ENCODE measurements around the gene TBC1D9B. TPM values are rescaled to one million over a fixed set of nuclear protein-coding genes. Genes with fewer than 3 reads are reported as not detected.

The TBC1D9B gene
- total RNA-seq, 4 donors from 2014 or later = 97.5 to 177 (median 116) TPM

DNA sequence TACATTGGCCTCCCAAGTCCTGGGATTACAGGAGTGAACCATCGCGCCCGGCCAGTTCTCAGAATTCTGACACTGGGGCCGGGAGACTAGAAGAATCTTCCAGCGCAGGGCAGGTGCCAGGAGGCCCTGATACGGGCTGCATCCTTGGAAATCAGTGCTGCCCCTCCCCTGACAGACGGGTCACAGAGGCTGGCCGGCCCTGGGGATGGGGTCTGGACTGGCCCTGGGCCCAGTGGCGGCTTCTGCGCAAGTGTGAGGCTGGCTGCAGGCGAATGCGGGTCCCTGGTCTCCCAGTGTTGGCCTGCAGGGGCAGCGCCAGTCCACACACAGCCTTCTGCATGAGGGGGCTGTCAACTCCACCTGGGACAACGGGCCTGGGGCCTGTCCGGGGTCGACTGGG lies 831 bp upstream of the TBC1D9B start:
- WGBS = 83% methylated on average over 7 of the region's 16 CpGs
- no peak for DNase-seq (ENCODE audit: low spot score in 2 of 2)
- H3K4me1 ChIP-seq = peaks cover 42% of the 10 kb centered on the region
- H3K9me3 ChIP-seq = no peaks in the 10 kb centered on the region
- H3K4me3 ChIP-seq = peak overlapping the region; percentile 63
- H3K27me3 ChIP-seq = no peaks in the 10 kb centered on the region
- peaks cover 11% of the 10 kb centered on the region for H3K36me3 ChIP-seq
- H3K27ac ChIP-seq = peak overlapping the region; percentile 81
- TF ChIP-seq, protein P1, sequence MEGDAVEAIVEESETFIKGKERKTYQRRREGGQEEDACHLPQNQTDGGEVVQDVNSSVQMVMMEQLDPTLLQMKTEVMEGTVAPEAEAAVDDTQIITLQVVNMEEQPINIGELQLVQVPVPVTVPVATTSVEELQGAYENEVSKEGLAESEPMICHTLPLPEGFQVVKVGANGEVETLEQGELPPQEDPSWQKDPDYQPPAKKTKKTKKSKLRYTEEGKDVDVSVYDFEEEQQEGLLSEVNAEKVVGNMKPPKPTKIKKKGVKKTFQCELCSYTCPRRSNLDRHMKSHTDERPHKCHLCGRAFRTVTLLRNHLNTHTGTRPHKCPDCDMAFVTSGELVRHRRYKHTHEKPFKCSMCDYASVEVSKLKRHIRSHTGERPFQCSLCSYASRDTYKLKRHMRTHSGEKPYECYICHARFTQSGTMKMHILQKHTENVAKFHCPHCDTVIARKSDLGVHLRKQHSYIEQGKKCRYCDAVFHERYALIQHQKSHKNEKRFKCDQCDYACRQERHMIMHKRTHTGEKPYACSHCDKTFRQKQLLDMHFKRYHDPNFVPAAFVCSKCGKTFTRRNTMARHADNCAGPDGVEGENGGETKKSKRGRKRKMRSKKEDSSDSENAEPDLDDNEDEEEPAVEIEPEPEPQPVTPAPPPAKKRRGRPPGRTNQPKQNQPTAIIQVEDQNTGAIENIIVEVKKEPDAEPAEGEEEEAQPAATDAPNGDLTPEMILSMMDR (IDR thresholded peaks at IDR 0.05) = no peak
- TF ChIP-seq EP300 (IDR thresholded peaks at IDR 0.05) = no peak
- TF ChIP-seq POLR2A (IDR thresholded peaks at IDR 0.05) = no peak
- TF ChIP-seq POLR2AphosphoS5 (IDR thresholded peaks at IDR 0.05) = no peak

DNA sequence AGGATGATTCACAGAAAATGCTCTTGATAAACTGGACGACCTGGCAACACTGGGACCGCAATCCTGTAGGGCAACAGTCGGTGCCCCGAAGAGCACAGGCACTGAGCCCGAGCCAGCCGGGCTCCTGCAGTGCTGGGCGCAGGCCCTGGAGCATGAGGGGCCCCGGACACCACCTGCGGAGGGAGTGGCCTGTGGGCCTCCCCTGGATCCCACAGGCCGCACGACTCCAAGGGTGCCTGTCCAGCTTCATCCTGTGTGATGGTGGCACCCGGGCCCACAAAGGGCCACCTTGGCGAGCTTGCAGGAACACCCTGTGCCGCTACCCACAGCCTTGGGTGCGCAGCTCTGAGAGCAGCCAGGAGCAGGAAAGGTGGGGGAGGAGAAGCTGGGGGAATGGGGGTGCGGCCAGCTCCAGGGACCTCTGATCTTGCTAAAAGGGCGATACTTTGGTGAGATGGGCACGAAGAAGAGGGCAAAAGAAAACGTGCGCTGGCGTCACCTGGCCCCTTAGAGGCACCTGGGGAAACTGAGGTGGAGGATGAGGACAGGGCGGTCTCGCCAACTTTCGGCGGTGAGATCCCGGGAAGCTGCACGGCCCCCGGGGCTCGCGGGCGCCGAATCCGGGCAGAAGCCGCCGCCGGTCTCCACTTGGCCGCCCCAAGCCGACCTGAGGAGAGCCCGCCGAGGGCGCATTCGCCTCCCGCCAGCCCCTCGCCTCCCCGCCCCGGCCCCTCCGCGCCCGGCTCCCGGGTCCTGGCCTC lies 722 bp downstream of the TBC1D9B start:
- Histone ChIP-seq H3K4me3 (peak overlapping the region; percentile 63), H3K4me1 (peaks cover 29% of the 10 kb centered on the region), H3K36me3 (peaks cover 27% of the 10 kb centered on the region), H3K27me3 (no peaks in the 10 kb centered on the region), H3K27ac (peak overlapping the region; percentile 81), H3K9me3 (no peaks in the 10 kb centered on the region)
- 4% methylated on average over 21 of the region's 50 CpGs for WGBS
- TF ChIP-seq, protein P1 (IDR thresholded peaks at IDR 0.05) = no peak
- no peak for TF ChIP-seq POLR2A (IDR thresholded peaks at IDR 0.05)
- no peak for TF ChIP-seq EP300 (IDR thresholded peaks at IDR 0.05)
- no peak for TF ChIP-seq POLR2AphosphoS5 (IDR thresholded peaks at IDR 0.05)
- no peak for DNase-seq (ENCODE audit: low spot score in 2 of 2)

DNA sequence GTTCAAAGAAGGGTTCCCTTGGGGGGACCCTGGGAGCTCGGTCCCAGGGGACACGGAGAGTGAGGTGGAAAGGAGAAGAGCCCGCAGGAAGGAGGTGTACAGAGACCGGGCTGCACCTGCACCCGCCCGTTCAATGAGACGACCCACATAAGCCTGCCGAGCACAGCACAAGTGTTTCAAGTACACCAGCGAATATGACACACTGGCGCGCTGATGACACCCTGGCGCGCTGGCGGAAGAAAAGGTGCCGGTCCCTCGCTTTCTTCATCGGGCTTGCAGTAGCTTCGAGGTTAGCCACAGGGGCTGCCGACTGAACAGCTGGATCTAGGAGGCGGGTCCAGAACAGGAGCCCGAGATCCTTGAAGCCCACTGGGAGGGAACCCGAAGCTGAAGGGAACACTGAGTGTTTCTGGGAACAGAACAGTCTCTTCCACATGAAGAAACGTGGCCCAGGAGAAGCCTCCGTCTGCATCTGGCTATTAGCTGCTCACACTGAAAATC lies 1.4 kb downstream of the TBC1D9B start:
- peak overlapping the region; percentile 63 for H3K4me3 ChIP-seq
- WGBS = 88% methylated on average over 9 of the region's 24 CpGs

DNA sequence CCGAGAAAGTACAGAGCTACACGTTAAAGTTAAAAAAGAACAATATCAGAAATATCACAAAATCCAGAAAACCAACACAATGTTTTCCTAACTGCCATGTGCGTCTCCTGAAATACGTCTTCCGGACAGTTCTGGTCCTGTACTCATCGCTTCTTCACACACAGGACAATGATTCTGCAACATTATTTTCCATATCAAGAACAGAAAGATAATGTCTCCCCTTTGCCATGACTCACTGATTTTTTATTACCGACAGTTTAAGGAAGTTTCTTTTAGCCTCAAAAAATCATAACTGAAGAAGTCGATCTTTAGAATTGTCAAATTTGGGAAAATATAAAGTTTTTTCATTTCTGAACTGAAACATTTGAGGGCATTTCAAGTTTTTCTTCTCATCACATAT lies 2.5 kb downstream of the TBC1D9B start:
- no peaks in the 10 kb centered on the region for H3K27me3 ChIP-seq
- H3K27ac ChIP-seq = no peak overlapping the region
- TF ChIP-seq, protein P1 (IDR thresholded peaks at IDR 0.05) = no peak
- TF ChIP-seq POLR2A (IDR thresholded peaks at IDR 0.05) (no peak), POLR2AphosphoS5 (IDR thresholded peaks at IDR 0.05) (no peak), EP300 (IDR thresholded peaks at IDR 0.05) (no peak)
- peaks cover 38% of the 10 kb centered on the region for H3K36me3 ChIP-seq
- H3K9me3 ChIP-seq = no peaks in the 10 kb centered on the region
- peaks cover 29% of the 10 kb centered on the region for H3K4me1 ChIP-seq
- no peak for DNase-seq (ENCODE audit: low spot score in 2 of 2)
- WGBS = 88% methylated on average over 8 of the region's 8 CpGs
- H3K4me3 ChIP-seq = no peak overlapping the region

More for the DNA sequence above, 1.4 kb downstream of the TBC1D9B start:
- Histone ChIP-seq H3K27me3 (no peaks in the 10 kb centered on the region), H3K9me3 (no peaks in the 10 kb centered on the region), H3K27ac (peak overlapping the region; percentile 81), H3K4me1 (peaks cover 29% of the 10 kb centered on the region), H3K36me3 (peaks cover 33% of the 10 kb centered on the region)
- DNase-seq (ENCODE audit: low spot score in 2 of 2) = no peak
- TF ChIP-seq EP300 (IDR thresholded peaks at IDR 0.05) (no peak), POLR2AphosphoS5 (IDR thresholded peaks at IDR 0.05) (no peak), POLR2A (IDR thresholded peaks at IDR 0.05) (no peak)
- TF ChIP-seq, protein P1 (IDR thresholded peaks at IDR 0.05) = no peak

DNA sequence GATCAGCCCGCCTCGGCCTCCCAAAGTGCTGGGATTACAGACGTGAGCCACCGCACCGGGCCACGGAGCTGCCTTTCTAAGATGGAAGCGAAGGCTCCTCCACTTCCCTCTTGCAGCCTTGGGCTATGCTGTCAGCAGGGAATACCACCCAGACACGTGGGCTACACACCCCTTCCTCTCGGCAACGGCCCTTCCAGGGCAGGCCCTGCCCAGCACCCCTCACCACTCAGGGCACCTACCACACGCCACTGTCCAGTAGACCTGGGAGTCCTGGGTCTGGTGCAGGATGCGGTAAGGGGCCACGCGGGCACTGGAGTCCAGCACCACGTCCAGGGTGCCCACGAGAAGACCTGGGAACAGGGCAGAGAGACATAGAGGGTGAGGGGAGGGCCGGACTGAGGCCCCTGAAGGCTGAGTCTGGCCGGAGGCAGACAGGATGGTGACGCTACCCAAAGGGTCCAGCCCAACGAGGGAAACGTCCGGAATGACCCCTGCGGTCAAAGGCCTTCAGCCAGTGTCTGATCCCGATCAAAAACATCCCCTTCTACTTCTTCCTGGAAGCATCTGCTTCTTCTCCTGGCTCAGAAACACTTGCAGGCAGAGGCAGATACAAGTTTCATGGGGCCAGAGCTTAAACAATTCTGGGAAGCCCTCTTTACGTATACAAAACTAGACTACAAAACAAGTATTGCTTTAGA lies 3.1 kb downstream of the TBC1D9B start:
- WGBS = 98% methylated on average over 25 of the region's 25 CpGs
- TF ChIP-seq, protein P1 (IDR thresholded peaks at IDR 0.05) = no peak
- no peak for TF ChIP-seq POLR2AphosphoS5 (IDR thresholded peaks at IDR 0.05)
- TF ChIP-seq POLR2A (IDR thresholded peaks at IDR 0.05) = no peak
- no peak for TF ChIP-seq EP300 (IDR thresholded peaks at IDR 0.05)
- H3K27me3 ChIP-seq = no peaks in the 10 kb centered on the region
- H3K27ac ChIP-seq = no peak overlapping the region
- DNase-seq (ENCODE audit: low spot score in 2 of 2) = no peak
- H3K36me3 ChIP-seq = peaks cover 42% of the 10 kb centered on the region
- no peak overlapping the region for H3K4me3 ChIP-seq
- peaks cover 29% of the 10 kb centered on the region for H3K4me1 ChIP-seq
- H3K9me3 ChIP-seq = no peaks in the 10 kb centered on the region
